Endometrial microvascular endothelial cells (primary cell): ENCODE data around the gene SLC6A18. TPM values are rescaled to one million over a fixed set of nuclear protein-coding genes. Genes with fewer than 3 reads are reported as not detected.
"Not testable (repeated sequence)": the region's sequence is repeated elsewhere in the genome, so short reads cannot be mapped to it uniquely, and the experiment has no call there.

Source experiments
- in situ Hi-C: cut with HindIII; loops from 2 replicates; pipeline ENCODE4 v1.10.0; 2017; ENCODE audit warnings: low sequenced_read_pairs, low pct_unique_long_range_greater_than_20kb; ENCODE audit errors: inconsistent ontology term
- total RNA-seq: library from RNA; depleted of rRNA; stranded (reverse); fragments of >200 nt; gene quantifications from one replicate; pipeline ENCODE4 v1.2.3, GENCODE V29; 2015; ENCODE audit errors: inconsistent ontology term

The SLC6A18 gene
- total RNA-seq, 1 donor from 2014 or later: not detected

DNA sequence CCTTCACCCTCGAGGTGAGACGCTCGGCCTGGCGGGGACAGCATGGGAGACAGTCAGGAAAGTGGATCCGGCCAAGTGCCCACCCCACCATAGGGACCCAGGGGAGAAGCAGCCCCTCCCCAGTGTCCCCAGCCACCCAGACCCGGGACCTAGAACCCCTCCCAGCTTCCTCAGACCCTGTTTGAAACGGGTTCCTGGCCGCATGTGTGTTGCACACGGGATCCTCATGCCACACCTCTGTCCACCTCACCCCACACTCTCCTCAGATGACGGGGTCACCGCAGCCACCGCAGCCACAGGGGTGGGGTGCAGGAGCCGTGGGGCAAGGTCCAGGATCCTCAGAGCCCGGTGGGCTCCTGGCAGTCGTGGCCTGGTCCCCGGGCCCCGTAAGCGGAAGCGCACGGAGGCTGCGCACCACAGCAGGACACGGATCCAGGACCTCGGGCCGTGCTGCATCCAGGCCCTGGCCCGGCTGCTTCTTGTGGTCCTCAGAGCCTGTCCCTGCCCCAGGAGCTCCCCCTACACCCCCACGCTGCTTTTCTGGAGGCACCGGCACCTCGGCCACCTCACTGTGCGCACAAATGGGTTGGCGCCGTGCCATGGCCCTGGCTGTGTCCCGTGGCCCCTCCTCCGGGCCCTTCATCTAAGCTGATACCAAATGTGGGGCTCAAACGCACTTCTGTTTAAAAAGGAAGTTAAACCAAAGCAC, 54.4 kb downstream of the SLC6A18 start:
- in situ Hi-C loops: no loop called here

DNA sequence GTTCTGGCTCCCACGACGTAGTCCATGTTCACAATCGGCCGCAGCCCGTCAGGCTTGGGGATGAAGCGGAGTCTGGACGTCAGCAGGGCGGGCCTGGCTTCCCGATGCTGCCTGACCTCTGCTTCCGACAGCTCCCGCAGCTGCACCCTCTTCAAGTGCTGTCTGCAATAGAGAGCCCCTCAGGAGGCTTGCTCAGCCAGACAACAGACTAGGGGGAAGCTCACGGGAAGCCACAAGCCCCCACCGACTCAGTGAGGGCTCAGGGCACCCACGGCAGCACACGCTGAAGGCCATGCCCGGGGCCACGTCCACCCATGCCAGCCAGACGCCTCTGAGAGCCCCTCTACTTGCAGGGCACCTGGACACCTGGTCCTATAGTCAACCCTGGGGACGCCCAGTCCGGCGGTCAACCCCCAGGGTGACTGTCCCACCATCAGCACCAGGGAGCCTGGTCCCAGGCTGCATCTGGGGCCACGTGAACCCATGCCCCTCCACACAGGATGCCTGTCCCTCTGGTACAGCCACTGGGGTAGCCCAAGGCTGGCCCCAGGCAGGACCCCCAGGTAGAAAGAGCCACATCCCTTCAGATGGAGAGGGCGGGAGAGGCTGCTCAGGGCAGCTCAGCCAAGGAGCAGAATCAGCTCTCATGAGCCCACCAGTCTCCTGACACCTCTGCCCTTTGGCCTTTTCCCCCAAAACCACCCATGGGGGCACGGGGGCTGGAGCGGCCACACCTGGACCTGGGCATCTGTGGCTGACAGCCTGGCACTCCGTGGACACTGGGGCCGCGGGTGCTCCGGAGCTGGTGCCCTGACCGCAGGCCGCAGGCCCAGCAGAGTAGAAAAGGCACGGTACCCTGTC, 55.2 kb downstream of the SLC6A18 start:
- in situ Hi-C loops: no loop called here

DNA sequence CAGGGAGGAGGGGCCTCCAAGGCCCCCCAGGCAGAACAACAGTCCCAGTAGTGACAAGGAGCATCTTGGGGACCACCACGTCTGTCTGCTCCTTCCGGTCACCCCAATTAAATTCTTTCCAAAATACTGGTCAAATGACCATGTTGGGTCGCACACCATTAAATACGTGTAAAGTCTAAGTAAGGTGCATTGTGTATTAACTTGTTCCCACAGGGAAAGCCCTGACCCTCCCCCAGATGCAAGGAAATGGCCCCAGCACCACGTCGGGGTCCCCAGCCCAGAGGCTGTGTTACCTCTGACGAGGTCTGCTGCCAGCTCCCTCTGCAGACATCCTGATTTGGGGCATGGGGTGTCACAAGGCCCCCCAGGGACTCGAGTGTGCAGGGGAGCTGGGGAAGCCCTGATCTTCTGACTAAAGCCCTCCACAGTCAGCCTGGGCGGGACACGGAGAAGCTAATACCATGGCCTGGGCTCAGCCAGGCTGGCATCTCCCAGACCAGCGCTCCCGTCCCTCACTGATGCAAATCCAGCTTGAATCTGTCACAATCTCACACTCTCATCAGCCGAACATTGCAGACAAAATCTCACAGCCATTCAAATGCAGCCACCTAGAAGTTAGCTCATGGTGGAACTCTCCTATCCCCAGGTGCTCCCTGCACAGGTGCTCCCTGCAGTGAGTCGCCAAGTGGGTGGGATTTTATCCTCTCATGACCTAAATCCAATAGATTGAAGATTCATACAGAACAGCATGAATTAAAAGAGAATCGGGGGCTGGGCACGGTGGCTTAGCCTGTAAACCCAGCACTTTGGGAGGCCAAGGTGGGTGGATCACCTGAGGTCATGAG, 56.1 kb downstream of the SLC6A18 start:
- in situ Hi-C loops: no loop called here

DNA sequence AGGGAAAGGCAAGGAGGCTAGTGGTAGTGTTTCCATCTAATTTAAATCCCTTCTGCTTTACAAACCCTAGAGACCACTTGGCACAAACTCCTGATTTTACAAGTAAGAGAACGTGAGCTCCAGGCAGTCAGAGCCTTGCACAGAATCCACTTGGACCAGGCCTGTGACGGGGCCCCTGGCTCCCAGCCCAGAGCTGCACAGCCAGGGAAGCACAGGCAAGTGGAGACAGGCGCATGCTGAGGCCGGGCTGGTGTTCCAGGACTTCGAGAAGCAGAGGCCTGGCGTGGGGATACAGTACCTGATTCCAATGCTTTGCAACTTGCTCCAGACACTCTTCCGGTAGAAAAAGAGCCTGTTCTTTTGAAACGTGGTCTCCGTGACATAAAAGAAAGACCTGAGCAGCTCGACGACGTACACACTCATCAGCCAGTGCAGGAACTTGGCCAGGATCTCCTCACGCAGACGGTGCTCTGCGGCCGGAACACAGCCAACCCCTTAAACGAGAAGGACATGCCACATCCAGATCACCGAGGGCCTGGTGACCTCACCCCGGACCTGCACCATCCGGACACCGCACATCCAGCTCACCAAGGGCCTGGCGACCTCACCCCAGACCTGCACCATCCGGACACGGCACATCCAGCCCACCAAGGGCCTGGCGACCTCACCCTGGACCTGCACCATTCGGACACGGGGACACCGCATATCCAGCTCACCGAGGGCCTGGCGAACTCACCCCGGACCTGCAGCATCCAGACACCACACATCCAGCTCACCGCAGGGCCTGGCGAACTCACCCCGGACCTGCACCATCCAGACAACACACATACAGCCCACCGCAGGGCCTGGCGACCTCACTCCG, 57.2 kb downstream of the SLC6A18 start:
- in situ Hi-C loops: no loop called here

DNA sequence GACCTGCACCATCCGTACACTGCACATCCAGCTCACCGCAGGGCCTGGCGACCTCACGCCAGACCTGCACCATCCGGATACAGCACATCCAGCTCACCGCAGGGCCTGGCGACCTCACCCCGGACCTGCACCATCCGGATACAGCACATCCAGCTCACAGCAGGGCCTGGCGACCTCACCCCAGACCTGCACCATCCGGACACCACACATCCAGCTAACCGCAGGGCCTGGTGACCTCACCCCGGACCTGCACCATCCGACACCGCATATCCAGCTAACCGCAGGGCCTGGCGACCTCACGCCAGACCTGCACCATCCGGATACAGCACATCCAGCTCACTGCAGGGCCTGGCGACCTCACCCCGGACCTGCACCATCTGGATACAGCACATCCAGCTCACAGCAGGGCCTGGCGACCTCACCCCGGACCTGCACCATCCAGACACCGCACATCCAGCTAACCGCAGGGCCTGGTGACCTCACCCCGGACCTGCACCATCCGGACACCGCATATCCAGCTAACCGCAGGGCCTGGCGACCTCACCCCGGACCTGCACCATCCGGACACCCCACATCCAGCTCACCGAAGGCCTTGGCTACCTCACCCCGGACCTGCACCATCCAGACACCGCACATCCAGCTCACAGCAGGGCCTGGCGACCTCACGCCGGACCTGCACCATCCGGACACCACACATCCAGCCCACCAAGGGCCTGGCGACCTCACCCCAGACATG, 58.0 kb downstream of the SLC6A18 start:
- in situ Hi-C loops: not testable (repeated sequence)

DNA sequence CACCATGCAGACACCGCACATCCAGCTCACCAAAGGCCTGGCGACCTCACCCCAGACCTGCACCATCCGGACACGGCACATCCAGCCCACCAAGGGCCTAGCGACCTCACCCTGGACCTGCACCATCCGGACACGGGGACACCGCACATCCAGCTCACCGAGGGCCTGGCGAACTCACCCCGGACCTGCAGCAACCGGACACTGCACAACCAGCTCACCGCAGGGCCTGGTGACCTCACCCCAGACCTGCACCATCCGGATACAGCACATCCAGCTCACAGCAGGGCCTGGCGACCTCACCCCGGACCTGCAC, 58.5 kb downstream of the SLC6A18 start:
- in situ Hi-C loops: not testable (repeated sequence)

DNA sequence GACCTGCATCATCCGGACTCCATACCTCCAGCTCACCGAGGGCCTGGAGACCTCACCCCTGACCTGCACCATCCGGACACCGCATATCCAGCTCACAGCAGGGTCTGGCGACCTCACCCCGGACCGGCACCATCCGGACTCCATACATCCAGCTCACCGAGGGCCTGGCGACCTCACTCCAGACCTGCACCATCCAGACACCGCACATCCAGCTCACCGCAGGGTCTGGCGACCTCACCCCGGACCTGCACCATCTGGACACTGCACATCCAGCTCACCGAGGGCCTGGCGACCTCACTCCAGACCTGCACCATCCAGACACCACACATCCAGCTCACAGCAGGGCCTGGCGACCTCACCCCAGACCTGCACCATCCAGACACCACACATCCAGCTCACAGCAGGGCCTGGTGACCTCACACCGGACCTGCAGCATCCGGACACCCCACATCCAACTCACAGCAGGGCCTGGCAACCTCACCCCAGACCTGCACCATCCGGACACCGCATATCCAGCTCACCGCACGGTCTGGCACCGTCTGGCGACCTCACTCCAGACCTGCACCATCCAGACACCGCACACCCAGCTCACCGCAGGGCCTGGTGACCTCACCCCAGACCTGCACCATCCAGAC, 59.3 kb downstream of the SLC6A18 start:
- in situ Hi-C loops: not testable (repeated sequence)

DNA sequence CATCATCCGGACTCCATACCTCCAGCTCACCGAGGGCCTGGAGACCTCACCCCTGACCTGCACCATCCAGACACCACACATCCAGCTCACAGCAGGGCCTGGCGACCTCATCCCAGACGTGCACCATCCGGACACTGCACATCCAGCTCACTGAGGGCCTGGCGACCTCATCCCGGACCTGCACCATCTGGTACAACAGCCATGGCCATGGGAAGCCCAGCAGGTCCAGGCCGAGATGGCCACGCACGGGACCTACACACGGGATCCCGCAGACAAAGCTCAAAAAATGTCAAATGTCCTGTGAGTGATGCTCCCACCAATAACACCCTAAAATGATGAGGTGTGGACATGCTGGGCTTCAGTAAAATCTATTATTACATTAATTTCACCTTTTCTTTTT, 60.0 kb downstream of the SLC6A18 start:
- in situ Hi-C loops: no loop called here

DNA sequence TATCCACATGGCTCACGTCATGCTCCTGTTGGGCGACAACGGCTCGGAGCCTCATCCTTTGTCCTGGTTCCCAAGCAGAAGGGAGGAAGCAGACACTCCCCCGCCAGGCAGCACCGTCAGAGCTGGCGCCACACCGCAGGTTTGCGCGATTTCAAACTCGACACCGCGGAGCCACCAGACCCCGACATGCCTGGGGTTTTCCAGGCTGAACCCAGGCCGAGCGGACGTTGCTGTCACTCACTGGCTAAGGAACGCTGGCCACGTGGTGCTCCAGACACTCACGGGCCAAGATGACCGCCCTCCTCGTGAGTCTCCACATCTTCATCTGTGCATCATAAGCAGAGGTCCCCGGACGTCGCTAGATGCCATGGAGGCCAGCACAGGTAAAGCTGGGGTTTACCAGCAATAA, 60.7 kb downstream of the SLC6A18 start:
- in situ Hi-C loops: no loop called here

DNA sequence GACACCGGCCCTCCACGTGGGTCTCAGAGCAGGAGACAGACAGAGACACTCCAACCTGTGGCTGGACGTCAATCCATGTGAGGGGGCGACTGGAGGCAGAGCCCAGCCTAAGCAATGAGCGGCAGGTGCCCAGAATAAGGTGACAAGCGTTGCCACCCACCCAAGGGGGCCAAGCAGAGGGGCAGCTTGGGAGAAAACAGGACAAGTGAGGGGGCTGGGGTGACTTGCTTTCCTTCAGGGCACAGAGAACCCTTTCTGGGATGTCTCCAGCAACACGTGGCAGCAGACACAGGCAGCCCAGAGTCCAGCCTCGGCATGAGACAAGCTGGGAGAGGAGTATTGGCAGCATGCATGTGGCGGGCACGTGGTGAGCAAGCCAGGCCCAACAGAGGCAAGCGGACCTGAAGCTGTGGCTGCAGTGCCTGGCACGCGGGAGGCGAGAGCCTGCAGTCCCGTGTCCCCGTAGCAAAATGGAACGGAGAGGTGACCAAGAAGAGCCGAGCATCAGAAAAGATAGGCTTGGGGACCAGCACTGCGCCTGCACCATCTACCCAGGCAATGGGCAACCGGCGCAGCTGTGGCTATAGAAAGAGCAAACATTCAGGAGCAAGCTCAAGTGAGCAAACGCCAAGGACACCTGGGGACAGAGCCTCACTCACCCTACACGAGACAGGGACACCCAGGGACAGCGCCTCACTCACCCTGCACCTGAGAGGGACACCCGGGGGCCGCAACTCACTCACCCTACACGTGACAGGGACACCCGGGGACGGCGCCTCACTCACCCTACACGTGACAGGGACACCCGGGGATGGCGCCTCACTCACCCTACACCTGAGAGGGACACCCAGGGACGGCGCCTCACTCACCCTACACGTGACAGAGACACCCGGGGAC, 63.5 kb downstream of the SLC6A18 start:
- in situ Hi-C loops: no loop called here

DNA sequence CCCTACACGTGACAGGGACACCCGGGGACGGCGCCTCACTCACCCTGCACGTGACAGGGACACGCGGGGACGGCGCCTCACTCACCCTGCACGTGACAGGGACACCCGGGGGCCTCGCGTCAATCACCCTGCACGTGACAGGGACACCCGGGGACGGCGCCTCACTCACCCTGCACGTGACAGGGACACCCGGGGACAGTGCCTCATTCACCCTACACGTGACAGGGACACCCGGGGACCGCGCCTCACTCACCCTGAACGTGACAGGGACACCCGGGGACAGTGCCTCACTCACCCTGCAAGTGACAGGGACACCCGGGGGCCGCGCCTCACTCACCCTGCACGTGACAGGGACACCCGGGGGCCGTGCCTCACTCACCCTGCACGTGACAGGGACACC, 64.4 kb downstream of the SLC6A18 start:
- in situ Hi-C loops: not testable (repeated sequence)

DNA sequence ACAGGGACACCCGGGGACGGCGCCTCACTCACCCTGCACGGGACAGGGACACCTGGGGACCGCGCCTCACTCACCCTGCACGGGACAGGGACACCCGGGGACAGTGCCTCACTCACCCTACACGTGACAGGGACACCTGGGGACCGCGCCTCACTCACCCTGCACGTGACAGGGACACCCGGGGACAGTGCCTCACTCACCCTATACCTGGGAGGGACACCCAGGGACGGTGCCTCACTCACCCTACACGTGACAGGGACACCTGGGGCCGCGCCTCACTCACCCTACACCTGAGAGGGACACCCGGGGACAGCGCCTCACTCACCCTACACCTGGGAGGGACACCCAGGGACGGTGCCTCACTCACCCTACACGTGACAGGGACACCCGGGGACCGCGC, 65.8 kb downstream of the SLC6A18 start:
- in situ Hi-C loops: not testable (repeated sequence)

DNA sequence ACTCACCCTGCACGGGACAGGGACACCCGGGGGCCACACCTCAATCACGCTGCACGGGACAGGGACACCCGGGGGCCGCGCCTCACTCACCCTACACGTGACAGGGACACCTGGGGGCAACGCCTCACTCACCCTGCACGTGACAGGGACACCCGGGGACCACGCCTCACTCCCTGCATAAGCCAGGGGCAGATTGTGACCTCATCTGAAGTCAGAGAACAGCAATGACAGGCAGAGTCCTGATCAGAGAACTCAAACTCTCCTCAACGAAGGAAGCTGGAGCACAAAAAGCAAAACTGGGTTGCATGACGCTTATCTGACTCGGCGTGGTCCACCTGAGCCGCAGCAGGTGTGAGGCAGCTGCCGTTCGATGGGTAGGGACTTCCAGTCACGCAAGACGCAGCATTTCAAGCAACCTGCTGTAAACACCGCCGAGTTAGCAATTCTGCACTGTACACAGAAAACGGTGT, 66.5 kb downstream of the SLC6A18 start:
- in situ Hi-C loops: no loop called here

DNA sequence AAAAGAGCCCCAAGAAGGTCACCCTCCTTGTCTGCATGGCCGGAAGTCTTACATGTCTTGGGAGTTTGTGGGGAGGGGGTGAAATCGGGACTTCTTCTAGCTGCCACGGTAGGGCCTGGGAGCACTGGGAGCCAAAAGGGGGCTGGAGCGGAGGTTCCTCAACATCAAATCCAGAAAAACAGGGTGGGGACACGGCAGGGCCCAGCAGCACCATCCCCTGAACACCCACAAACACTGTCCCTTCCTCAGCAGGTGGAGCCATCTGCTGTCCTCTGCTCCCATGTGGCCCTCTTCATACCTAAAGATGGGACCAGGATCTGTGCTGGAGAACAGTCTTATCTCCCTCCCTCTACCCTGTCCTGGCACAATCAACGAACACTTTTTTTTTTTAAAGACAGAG, 67.0 kb downstream of the SLC6A18 start:
- in situ Hi-C loops: no loop called here

DNA sequence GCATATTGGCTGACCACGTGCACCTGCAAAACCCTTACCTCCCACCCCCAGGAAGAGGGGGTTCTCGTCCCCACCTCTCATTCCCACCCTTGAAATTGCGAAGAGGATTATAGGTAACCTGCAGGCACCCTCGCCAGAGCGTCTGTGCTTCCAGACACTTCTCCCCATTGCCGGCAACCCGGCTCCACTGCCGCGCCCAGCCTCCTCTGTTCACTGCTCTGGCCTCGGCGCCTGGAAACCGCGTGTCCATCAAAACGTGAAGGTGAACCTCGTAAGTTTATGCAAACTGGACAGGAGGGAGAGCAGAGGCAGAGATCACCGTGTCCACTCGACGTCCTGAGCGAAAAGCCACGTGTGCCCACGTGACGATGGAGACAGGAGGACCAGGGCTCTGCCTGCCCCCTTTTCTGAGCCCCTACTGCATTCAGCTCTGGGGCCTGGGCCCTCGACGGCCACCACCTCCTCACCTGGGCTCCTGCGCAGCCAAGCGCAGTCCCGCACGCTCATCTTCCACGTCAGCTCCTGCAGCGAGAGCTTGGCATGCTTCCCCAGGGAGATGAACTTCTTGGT, 67.8 kb downstream of the SLC6A18 start:
- in situ Hi-C loops: no loop called here

DNA sequence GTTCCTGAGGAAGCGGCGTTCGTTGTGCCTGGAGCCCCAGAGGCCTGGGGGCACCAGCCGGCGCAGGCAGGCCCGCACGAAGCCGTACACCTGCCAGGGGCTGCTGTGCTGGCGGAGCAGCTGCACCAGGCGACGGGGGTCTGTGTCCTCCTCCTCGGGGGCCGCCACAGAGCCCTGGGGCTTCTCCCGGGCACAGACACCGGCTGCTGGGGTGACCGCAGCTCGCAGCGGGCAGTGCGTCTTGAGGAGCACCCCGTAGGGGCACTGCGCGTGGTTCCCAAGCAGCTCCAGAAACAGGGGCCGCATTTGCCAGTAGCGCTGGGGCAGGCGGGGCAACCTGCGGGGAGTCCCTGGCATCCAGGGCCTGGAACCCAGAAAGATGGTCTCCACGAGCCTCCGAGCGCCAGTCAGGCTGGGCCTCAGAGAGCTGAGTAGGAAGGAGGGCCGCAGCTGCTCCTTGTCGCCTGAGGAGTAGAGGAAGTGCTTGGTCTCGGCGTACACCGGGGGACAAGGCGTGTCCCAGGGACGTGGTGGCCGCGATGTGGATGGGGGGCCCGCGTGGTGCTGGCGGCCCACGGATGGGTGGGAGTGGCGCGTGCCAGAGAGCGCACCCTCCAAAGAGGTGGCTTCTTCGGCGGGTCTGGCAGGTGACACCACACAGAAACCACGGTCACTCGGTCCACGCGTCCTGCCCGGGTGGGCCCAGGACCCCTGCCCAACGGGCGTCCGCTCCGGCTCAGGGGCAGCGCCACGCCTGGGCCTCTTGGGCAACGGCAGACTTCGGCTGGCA, 68.4 kb downstream of the SLC6A18 start:
- in situ Hi-C loops: no loop called here
